DMS114 treated with DMSO at 0.1 percent for 48 hours (cell line): ENCODE data around the gene BIRC5.

ENCODE experiments used
- DNase-seq: peaks from one replicate; lab custom pipeline; 2025; ENCODE audit not compliant: unreplicated experiment; lab: John Stamatoyannopoulos, UW

The BIRC5 gene

DNA sequence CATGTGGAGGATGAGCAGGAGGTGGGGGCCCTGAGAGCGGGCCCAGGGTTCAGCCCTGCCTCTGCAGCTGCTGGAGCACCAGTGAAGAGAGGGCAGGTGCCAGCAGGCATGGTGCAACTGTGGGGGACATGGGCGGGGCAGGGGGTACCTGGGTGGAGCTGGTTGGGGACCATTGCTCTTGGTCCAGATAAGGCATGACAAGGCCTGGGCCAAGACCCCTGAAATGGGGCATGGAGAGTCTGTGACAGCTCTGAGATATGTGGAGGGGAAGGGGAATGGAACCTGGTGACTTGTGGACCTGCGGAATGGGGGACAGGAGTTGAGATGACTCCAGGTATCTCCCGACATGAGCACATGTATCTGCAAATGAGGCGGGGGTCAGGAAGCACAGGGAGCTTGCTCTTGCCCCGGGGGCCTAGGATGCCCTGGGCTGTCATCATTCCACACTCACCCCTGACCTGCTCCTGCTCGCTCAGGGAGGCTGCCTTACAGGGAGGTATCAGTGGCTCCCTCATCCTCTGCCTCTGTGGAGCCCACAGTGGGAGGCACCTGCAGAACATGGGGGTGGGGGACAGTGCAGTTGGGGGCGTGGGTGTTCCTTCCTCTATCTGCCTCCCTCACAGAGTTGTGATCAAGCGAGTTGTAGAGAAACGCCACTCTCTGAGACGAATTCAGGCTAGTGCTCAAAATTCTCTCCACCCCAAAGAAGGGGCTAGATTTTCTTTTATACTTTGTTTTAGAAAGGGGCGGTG lies 57.5 kb downstream of the BIRC5 start:
- no peak for DNase-seq

DNA sequence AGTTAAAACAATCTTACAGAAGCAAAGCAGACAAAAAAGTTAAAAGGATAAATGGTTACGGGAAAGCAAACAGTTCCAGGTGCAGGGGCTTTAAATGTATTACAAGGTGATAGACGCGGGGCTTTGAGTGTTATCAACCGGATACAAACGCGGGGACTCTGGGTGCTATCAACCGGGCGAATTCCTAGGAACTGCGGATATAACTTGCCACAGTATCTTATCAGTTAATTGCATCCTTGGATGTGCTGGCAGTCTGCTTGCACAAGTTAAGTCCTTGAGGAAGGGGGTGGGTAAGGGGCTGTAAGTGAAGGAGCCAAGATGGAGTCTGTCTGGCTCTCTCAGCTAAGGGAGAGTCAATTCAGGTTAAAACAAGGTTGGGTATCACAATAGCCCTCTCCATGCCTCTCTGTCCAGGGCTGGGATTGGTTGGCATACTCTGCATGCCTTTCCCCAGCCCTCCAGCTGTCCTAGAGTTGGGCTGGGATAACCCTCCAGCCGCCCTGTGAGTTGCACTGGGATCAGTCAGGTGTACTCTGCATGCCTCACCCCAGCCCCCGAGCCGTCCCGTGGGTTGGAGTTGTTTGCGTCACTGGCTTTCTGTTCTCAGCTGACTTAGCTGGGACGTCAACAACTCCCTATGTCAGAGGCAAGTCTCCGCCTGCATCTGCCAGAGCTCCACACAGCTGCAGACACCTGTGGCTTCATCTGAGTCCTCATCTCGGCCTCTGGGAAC lies 58.3 kb downstream of the BIRC5 start:
- DNase-seq = no peak

GRCh38 chr17:78272914-78273258 lies 58.8 kb downstream of the BIRC5 start:
- DNase-seq = no peak

- no peak for DNase-seq
These were observed 59.8 kb downstream of the BIRC5 start for GRCh38 chr17:78273813-78274212.
